Measurements from ENCODE around the gene KDM4C. TPM values are rescaled to one million over a fixed set of nuclear protein-coding genes. Genes with fewer than 3 reads are reported as not detected.

Gene KDM4C
- total and polyA plus RNA-seq, 7 donors = 16.4 to 33.5 (median 28.8) TPM

DNA sequence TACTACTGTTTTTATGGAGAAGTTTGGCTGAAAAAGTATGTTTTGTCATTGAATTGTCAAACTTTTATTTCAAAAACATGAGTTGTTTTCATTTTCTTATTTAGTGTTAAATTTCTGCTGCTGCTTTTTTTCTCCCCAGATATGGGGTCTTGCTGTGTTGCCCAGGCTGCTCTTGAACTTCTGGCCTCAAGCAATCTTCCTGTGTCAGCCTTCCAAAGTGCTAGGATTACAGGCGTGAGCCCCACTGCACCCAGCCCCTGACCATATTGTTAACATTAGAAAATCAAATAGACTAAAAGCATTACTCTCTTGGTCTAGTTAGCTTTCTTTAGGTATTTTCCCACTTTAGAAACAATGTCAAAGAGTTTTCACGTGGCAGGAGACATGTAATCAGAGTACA lies 215.3 kb downstream of the KDM4C start:
- TF ChIP-seq EP300 (IDR thresholded peaks at IDR 0.05) (no peak), POLR2AphosphoS5 (IDR thresholded peaks at IDR 0.05) (no peak)
- TF ChIP-seq, protein P1, sequence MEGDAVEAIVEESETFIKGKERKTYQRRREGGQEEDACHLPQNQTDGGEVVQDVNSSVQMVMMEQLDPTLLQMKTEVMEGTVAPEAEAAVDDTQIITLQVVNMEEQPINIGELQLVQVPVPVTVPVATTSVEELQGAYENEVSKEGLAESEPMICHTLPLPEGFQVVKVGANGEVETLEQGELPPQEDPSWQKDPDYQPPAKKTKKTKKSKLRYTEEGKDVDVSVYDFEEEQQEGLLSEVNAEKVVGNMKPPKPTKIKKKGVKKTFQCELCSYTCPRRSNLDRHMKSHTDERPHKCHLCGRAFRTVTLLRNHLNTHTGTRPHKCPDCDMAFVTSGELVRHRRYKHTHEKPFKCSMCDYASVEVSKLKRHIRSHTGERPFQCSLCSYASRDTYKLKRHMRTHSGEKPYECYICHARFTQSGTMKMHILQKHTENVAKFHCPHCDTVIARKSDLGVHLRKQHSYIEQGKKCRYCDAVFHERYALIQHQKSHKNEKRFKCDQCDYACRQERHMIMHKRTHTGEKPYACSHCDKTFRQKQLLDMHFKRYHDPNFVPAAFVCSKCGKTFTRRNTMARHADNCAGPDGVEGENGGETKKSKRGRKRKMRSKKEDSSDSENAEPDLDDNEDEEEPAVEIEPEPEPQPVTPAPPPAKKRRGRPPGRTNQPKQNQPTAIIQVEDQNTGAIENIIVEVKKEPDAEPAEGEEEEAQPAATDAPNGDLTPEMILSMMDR (IDR thresholded peaks at IDR 0.05) = no peak
- Histone ChIP-seq H3K4me1 (no peaks in the 10 kb centered on the region), H3K27me3 (no peaks in the 10 kb centered on the region), H3K4me3 (no peak overlapping the region), H3K36me3 (no peaks in the 10 kb centered on the region), H3K9me3 (no peaks in the 10 kb centered on the region), H3K27ac (no peak overlapping the region)
- intact Hi-C loops (cut with DNase I) = no loop called here
- WGBS, 2 donors = 74% methylated on average over 2 of the region's 2 CpGs
- no peak for DNase-seq

DNA sequence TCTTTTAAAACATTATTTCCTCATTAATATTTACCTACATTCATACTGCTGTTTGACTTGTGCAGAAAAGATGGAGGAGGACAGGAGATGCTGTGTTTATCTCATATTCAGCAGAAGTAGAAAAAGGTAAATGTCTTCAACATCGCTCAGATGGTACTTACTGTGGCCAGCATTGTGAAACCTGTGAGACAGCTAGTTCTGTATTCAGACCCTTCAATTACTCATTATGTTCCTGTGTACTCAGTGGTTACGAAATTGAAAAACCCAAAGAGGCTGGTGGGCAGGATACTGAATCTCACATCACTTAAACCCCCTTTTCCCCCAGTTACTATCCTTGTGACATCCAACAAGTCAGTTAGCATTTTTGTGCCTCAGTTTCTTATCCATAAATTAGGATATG lies 216.0 kb downstream of the KDM4C start:
- no peak overlapping the region for H3K4me3 ChIP-seq
- H3K4me1 ChIP-seq = no peaks in the 10 kb centered on the region
- DNase-seq = no peak
- WGBS, 2 donors = 84 to 91% methylated on average over 2 of the region's 2 CpGs
- no peak for TF ChIP-seq POLR2AphosphoS5 (IDR thresholded peaks at IDR 0.05)
- TF ChIP-seq, protein P1 (IDR thresholded peaks at IDR 0.05) = no peak
- TF ChIP-seq EP300 (IDR thresholded peaks at IDR 0.05) = no peak
- no peak for TF ChIP-seq POLR2A (IDR thresholded peaks at IDR 0.05)
- no peaks in the 10 kb centered on the region for H3K27me3 ChIP-seq
- no peak overlapping the region for H3K27ac ChIP-seq
- no peaks in the 10 kb centered on the region for H3K9me3 ChIP-seq
- intact Hi-C loops (cut with DNase I) = no loop called here
- H3K36me3 ChIP-seq = no peaks in the 10 kb centered on the region

DNA sequence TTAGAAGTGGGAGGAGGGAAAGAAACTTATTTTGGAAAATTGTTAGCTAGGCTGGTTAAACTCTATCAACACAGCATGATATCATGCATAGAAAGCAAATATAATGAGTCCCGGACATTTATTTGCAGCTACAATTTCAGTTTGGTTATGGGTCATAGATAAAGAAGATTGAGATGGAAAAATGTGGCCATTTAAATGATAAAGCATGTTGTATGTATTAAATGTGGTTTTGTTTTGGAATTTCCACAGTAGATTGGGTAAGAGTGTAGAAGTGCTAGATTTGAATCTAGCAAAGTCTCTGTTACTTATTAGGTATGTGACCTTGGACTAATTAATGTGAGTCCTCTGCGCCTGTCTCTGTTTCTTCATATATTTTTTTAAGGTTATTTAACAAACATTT lies 217.4 kb downstream of the KDM4C start:
- intact Hi-C loops (cut with DNase I) = no loop called here
- no peak for DNase-seq
- H3K27me3 ChIP-seq = no peaks in the 10 kb centered on the region
- no peak for TF ChIP-seq POLR2AphosphoS5 (IDR thresholded peaks at IDR 0.05)
- TF ChIP-seq, protein P1 (IDR thresholded peaks at IDR 0.05) = no peak
- no peak for TF ChIP-seq POLR2A (IDR thresholded peaks at IDR 0.05)
- TF ChIP-seq EP300 (IDR thresholded peaks at IDR 0.05) = no peak
- H3K36me3 ChIP-seq = no peaks in the 10 kb centered on the region
- H3K4me1 ChIP-seq = no peaks in the 10 kb centered on the region
- no peak overlapping the region for H3K27ac ChIP-seq
- WGBS, 2 donors = 92% methylated on average over 2 of the region's 2 CpGs
- no peaks in the 10 kb centered on the region for H3K9me3 ChIP-seq
- no peak overlapping the region for H3K4me3 ChIP-seq

DNA sequence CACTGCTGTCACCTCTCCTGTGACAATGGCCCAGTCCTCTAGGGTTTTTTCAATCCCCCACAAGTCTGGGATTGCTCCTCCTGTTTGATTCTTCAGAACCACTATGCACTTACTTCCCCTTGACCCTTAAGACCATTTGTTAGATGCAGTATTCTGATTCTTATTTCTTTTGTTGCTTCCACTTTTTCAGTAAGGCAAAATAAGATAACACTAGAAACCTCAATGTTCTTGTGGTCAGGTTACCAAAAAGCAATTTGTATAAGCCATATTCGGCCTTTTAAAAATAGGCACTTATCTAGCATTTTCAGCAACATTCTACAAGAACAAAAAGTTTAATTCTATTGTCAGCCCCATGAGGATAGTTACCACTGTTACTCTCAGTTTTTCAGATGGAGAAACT lies 220.0 kb downstream of the KDM4C start:
- no peak for DNase-seq
- H3K27ac ChIP-seq = no peak overlapping the region
- H3K36me3 ChIP-seq = peaks cover 0 to 6% (median 2%) of the 10 kb centered on the region in 4 donors
- H3K4me3 ChIP-seq = no peak overlapping the region
- no peak for TF ChIP-seq POLR2A (IDR thresholded peaks at IDR 0.05)
- no peaks in the 10 kb centered on the region for H3K27me3 ChIP-seq
- no peaks in the 10 kb centered on the region for H3K9me3 ChIP-seq
- 92 to 93% methylated on average over 1 of the region's 1 CpG for WGBS, 2 donors
- intact Hi-C loops (cut with DNase I) = no loop called here
- H3K4me1 ChIP-seq = no peaks in the 10 kb centered on the region

DNA sequence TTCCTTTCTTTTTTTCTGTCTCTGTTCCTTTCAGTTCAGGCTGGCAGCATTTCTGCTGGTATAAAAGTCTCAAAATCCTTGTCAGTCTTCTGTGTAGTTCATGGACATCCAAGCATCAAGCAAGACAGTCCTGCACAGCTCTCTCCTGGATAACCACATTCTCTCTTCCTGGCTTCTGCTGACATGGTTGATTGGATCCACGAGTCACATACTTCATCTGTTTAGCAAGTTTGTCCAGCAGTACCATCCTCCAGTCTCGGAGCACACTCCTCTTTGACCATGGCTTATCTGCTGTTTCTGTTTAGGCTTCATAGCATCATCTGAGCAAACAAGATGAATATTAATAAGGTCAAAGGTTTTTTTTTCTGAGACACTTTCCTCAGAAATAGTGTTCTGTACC lies 220.8 kb downstream of the KDM4C start:
- no peak overlapping the region for H3K4me3 ChIP-seq
- TF ChIP-seq, protein P1 (IDR thresholded peaks at IDR 0.05) = no peak
- TF ChIP-seq POLR2A (IDR thresholded peaks at IDR 0.05) = no peak
- TF ChIP-seq EP300 (IDR thresholded peaks at IDR 0.05) = no peak
- TF ChIP-seq POLR2AphosphoS5 (IDR thresholded peaks at IDR 0.05) = no peak
- intact Hi-C loops (cut with DNase I) = no loop called here
- no peaks in the 10 kb centered on the region for H3K27me3 ChIP-seq
- no peaks in the 10 kb centered on the region for H3K4me1 ChIP-seq
- H3K27ac ChIP-seq = no peak overlapping the region
- 87 to 88% methylated on average over 2 of the region's 2 CpGs for WGBS, 2 donors
- peaks cover 0 to 9% (median 3%) of the 10 kb centered on the region in 4 donors for H3K36me3 ChIP-seq
- no peak for DNase-seq
- H3K9me3 ChIP-seq = no peaks in the 10 kb centered on the region

All from sigmoid colon (tissue), 7 donors.